A549 (cell line): Measurements from ENCODE around the gene R3HDM2.

Experiments
- CTCF ChIP-seq: fragments of >200 bp; sonication (Bioruptor Twin); formaldehyde crosslinking; IDR thresholded peaks from 3 replicates; pipeline ENCODE4 v1.5.1; 2016
- E2F6 ChIP-seq: IDR thresholded peaks from 2 replicates; pipeline ENCODE4 v1.6.1; 2012; ENCODE audit warnings: low read depth, borderline replicate concordance
- FOSL2 ChIP-seq, 2 experiments: fragments of 450-650 bp in 1 of 2; fragments of >200 bp in 1 of 2; sonication (Bioruptor Twin) in 1 of 2; formaldehyde crosslinking; IDR thresholded peaks; 2 replicates each; pipeline versions ENCODE4 v1.5.0 to v1.6.1; 2016 to 2020; ENCODE audit warnings: mild to moderate bottlenecking in 1 of 2, moderate library complexity in 1 of 2
- GATA3 ChIP-seq: IDR thresholded peaks from 2 replicates; pipeline ENCODE4 v1.6.1; 2012; ENCODE audit warnings: borderline replicate concordance
- MAX ChIP-seq: IDR thresholded peaks from 2 replicates; pipeline ENCODE4 v1.6.1; 2012
- MYC ChIP-seq: IDR thresholded peaks from 2 replicates; pipeline ENCODE4 v1.6.1; 2012; ENCODE audit warnings: mild to moderate bottlenecking, inconsistent platforms, low read length, improper control_type of control experiment, borderline replicate concordance
- NFE2L2 ChIP-seq: fragments of 150-350 bp; conservative IDR thresholded peaks from 2 replicates; pipeline ENCODE4 v1.6.1; 2014; ENCODE audit warnings: low read length
- POLR2A ChIP-seq: IDR thresholded peaks from 2 replicates; pipeline ENCODE4 v1.6.1; 2012; ENCODE audit warnings: mild to moderate bottlenecking, low read length

GRCh38 chr12:57455374-57456144 lies 24.7 kb upstream of the R3HDM2 start:
- TF ChIP-seq POLR2A = no peak
- no peak for TF ChIP-seq E2F6
- no peak for TF ChIP-seq FOSL2 (IDR thresholded peaks at IDR 0.05)
- no peak for TF ChIP-seq FOSL2 (CRISPR knock-in tag; IDR thresholded peaks at IDR 0.05)
- TF ChIP-seq MYC = no peak
- no peak for TF ChIP-seq CTCF
- TF ChIP-seq NFE2L2 = no peak
- no peak for TF ChIP-seq GATA3
- no peak for TF ChIP-seq MAX
